Uterus (tissue), 2 donors: ENCODE measurements around the gene GABRR1.

Experiments used
- CTCF ChIP-seq, 4 experiments: fragments of 200-600 bp in 2 of 4; fragments of 450-650 bp in 2 of 4; sonication (generic) in 2 of 4; IDR thresholded peaks; one replicate each; pipeline ENCODE4 v1.5.1; 2016 to 2019; ENCODE audit warnings: antibody characterized with exemption in 4 of 4, mild to moderate bottlenecking in 2 of 4, moderate library complexity in 1 of 4
- POLR2A ChIP-seq, 2 donors: fragments of 450-650 bp; IDR thresholded peaks; one replicate each; pipeline ENCODE4 v1.6.1; 2016; ENCODE audit warnings: antibody characterized with exemption in 2 of 2, mild to moderate bottlenecking in 1 of 2, moderate library complexity in 1 of 2

- no peak for TF ChIP-seq CTCF (IDR thresholded peaks at IDR 0.05)
- TF ChIP-seq POLR2A (IDR thresholded peaks at IDR 0.05): no peak
Measured at GRCh38 chr6:89255417-89255816, 38.3 kb upstream of the GABRR1 start.
